Motor neuron (in vitro differentiated cells): ENCODE results near the gene GPR158. TPM values are rescaled to one million over a fixed set of nuclear protein-coding genes. Genes with fewer than 3 reads are reported as not detected.
"Not testable (repeated sequence)": the region's sequence is repeated elsewhere in the genome, so short reads cannot be mapped to it uniquely, and the experiment has no call there.

ENCODE experiments used
- ATAC-seq, 8 experiments: fragments of 200-7000 bp; cut with Tn5 transposase; replicated peaks in 6 of 8; 2 replicates each; pipeline ENCODE4 v1.8.0; 2021; ENCODE audit warnings: mild to moderate bottlenecking in 8 of 8, moderate library complexity in 8 of 8
- H3K27ac ChIP-seq, 2 donors: fragments of 250-450 bp; sonication (Bioruptor Pico); 2 replicates each; pipeline ENCODE4 v1.9.0; 2021; ENCODE audit warnings: antibody characterized with exemption in 2 of 2, mild to moderate bottlenecking in 2 of 2, moderate library complexity in 1 of 2
- H3K4me1 ChIP-seq, 2 donors: fragments of 250-450 bp; sonication (Bioruptor Pico); replicated peaks in 1 of 2; 2 replicates each; pipeline ENCODE4 v1.6.1; 2021; ENCODE audit warnings: antibody characterized with exemption in 2 of 2, mild to moderate bottlenecking in 2 of 2, moderate library complexity in 1 of 2
- H3K4me3 ChIP-seq, 5 donors: fragments of 250-450 bp; sonication (Bioruptor Pico); 2 replicates each; pipeline ENCODE4 v1.9.0; 2021; ENCODE audit warnings: antibody characterized with exemption in 5 of 5, mild to moderate bottlenecking in 5 of 5, moderate library complexity in 4 of 5
- WGBS, 10 experiments: fragments of 450-650 bp; shearing (Covaris generic); methylation state at CpG; one replicate each; pipeline ENCODE4 v1.0.0; 2022; 5-methylcytosine and 5-hydroxymethylcytosine counted together
- in situ Hi-C, 9 experiments: fragments of 400-800 bp; cut with MboI; loops; one replicate each; pipeline ENCODE4 v1.15.0; 2021; ENCODE audit warnings: low sequenced_read_pairs in 9 of 9, low pct_unique_long_range_greater_than_20kb in 2 of 9; ENCODE audit not compliant: unreplicated experiment in 9 of 9
- total RNA-seq, 8 experiments: library from RNA; unstranded; fragments of 300-600 nt; gene quantifications; 2 replicates each; pipeline versions ENCODE4 v1.2.3 to v1.2.4, GENCODE V29; 2022

Gene GPR158
- total RNA-seq, 8 experiments from 2014 or later = 0.05 to 3.6 (median 1.3) TPM

GRCh38 chr10:25336330-25336729 lies 161.5 kb downstream of the GPR158 start:
- in situ Hi-C loops = no loop called here

GRCh38 chr10:25338271-25338670 lies 163.5 kb downstream of the GPR158 start:
- Histone ChIP-seq H3K27ac (no peak overlapping the region), H3K4me3 (no peak overlapping the region), H3K4me1 (no peaks in the 10 kb centered on the region)
- ATAC-seq = no peak
- in situ Hi-C loops = no loop called here
- WGBS, 10 experiments = 51 to 100% (median 93%) methylated on average over 3 to 12 of the region's 12 CpGs; no CpG with 5 or more reads in 1 of the 10 experiments

More at GRCh38 chr10:25336330-25336729, 161.5 kb downstream of the GPR158 start:
- no peak for ATAC-seq
- Histone ChIP-seq H3K4me1 (no peaks in the 10 kb centered on the region), H3K4me3 (no peak overlapping the region), H3K27ac (no peak overlapping the region)

GRCh38 chr10:25339966-25340365 lies 165.2 kb downstream of the GPR158 start:
- H3K27ac ChIP-seq = no peak overlapping the region
- 0 to 71% (median 55%) methylated on average over 1 of the region's 1 CpG; no CpG with 5 or more reads in 2 of the 10 experiments for WGBS, 10 experiments
- peak in 1 of 8 experiments; percentile 33 for ATAC-seq
- H3K4me1 ChIP-seq = no peaks in the 10 kb centered on the region
- no peak overlapping the region for H3K4me3 ChIP-seq
- in situ Hi-C loops = no loop called here

GRCh38 chr10:25349520-25349919 lies 174.7 kb downstream of the GPR158 start:
- WGBS, 10 experiments = 7 to 100% (median 70%) methylated on average over 1 to 3 of the region's 3 CpGs; no CpG with 5 or more reads in 2 of the 10 experiments
- in situ Hi-C loops = no loop called here
- Histone ChIP-seq H3K4me1 (no peaks in the 10 kb centered on the region), H3K27ac (no peak overlapping the region), H3K4me3 (no peak overlapping the region)
- ATAC-seq = no peak

GRCh38 chr10:25356609-25357008 lies 181.8 kb downstream of the GPR158 start:
- WGBS, 10 experiments = 18 to 100% (median 91%) methylated on average over 1 to 2 of the region's 2 CpGs; no CpG with 5 or more reads in 2 of the 10 experiments
- in situ Hi-C loops = no loop called here
- no peak overlapping the region for H3K4me3 ChIP-seq
- no peak for ATAC-seq
- no peaks in the 10 kb centered on the region for H3K4me1 ChIP-seq
- no peak overlapping the region for H3K27ac ChIP-seq

GRCh38 chr10:25357269-25357668 lies 182.5 kb downstream of the GPR158 start:
- no peak for ATAC-seq
- H3K4me3 ChIP-seq = no peak overlapping the region
- WGBS, 10 experiments = 0 to 100% (median 65%) methylated on average over 1 to 2 of the region's 3 CpGs; no CpG with 5 or more reads in 3 of the 10 experiments
- H3K27ac ChIP-seq = no peak overlapping the region
- no peaks in the 10 kb centered on the region for H3K4me1 ChIP-seq
- in situ Hi-C loops = no loop called here

- H3K4me3 ChIP-seq = no peak overlapping the region
- H3K27ac ChIP-seq = no peak overlapping the region
- H3K4me1 ChIP-seq = no peaks in the 10 kb centered on the region
- WGBS, 10 experiments = 6 to 93% (median 47%) methylated on average over 1 to 7 of the region's 7 CpGs
- ATAC-seq = no peak
- in situ Hi-C loops = no loop called here
These were observed 207.4 kb downstream of the GPR158 start for GRCh38 chr10:25382029-25382810.

- H3K4me3 ChIP-seq, H3K4me1 ChIP-seq, ATAC-seq, H3K27ac ChIP-seq, in situ Hi-C loops: not testable (repeated sequence)
- WGBS, 10 experiments = 16 to 100% (median 49%) methylated on average over 1 to 8 of the region's 8 CpGs; no CpG with 5 or more reads in 2 of the 10 experiments
These were observed 208.1 kb downstream of the GPR158 start for GRCh38 chr10:25382901-25383300.

GRCh38 chr10:25383686-25384085 lies 208.9 kb downstream of the GPR158 start:
- no peak overlapping the region for H3K27ac ChIP-seq
- H3K4me3 ChIP-seq = no peak overlapping the region
- no peaks in the 10 kb centered on the region for H3K4me1 ChIP-seq
- in situ Hi-C loops = no loop called here
- ATAC-seq = peak in 3 of 8 experiments; percentile 48 to 53 (median 51)

- Histone ChIP-seq H3K4me3 (no peak overlapping the region), H3K4me1 (no peaks in the 10 kb centered on the region), H3K27ac (no peak overlapping the region)
- WGBS, 10 experiments = 0 to 100% (median 92%) methylated on average over 1 to 3 of the region's 3 CpGs
- no peak for ATAC-seq
- in situ Hi-C loops = no loop called here
These were observed 209.8 kb downstream of the GPR158 start for GRCh38 chr10:25384618-25385017.

- no peak overlapping the region for H3K4me3 ChIP-seq
- WGBS, 10 experiments = 35 to 88% (median 67%) methylated on average over 1 to 4 of the region's 7 CpGs; no CpG with 5 or more reads in 5 of the 10 experiments
- no peak overlapping the region for H3K27ac ChIP-seq
- H3K4me1 ChIP-seq = no peaks in the 10 kb centered on the region
- ATAC-seq = no peak
- in situ Hi-C loops = no loop called here
These were observed 213.5 kb downstream of the GPR158 start for GRCh38 chr10:25388188-25388861.

- no peaks in the 10 kb centered on the region for H3K4me1 ChIP-seq
- in situ Hi-C loops = no loop called here
- no peak overlapping the region for H3K4me3 ChIP-seq
- ATAC-seq = no peak
- no peak overlapping the region for H3K27ac ChIP-seq
These were observed 214.0 kb downstream of the GPR158 start for GRCh38 chr10:25388862-25389206.

- in situ Hi-C loops = no loop called here
- no peak for ATAC-seq
- Histone ChIP-seq H3K4me3 (no peak overlapping the region), H3K4me1 (no peaks in the 10 kb centered on the region), H3K27ac (no peak overlapping the region)
- WGBS, 10 experiments = 20 to 100% (median 80%) methylated on average over 1 to 2 of the region's 3 CpGs; no CpG with 5 or more reads in 7 of the 10 experiments
These were observed 215.9 kb downstream of the GPR158 start for GRCh38 chr10:25390733-25391132.

GRCh38 chr10:25392132-25392531 lies 217.3 kb downstream of the GPR158 start:
- Histone ChIP-seq H3K27ac (no peak overlapping the region), H3K4me1 (no peaks in the 10 kb centered on the region), H3K4me3 (no peak overlapping the region)
- ATAC-seq = no peak
- WGBS, 10 experiments = 0 to 100% (median 33%) methylated on average over 1 to 2 of the region's 3 CpGs; no CpG with 5 or more reads in 3 of the 10 experiments
- in situ Hi-C loops = no loop called here
